Measurements from ENCODE around the gene MICALL2.

DNA sequence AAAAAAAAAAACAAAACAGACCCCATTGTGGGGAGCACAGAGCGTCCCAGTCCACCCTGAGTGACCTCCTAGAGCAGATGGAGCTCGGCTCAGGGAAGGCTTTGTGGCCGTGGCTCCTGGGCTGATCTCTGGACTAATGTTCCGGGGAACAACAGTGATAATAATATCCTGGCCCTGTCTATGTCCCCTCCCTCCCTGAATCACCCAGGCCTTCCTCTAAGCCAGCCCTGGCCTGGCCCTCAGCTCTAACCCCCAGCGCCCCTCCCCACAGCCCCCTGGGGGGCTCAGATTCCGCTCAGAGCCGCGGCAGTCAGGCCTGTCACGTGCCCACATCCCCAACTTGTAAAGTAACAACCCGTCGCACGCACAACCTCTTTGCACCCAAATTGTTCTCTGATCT is 48.3 kb downstream of the MICALL2 start:
- TF ChIP-seq RFX5 (IDR thresholded peaks at IDR 0.05) (no peak), BHLHE40 (IDR thresholded peaks at IDR 0.05; ENCODE audit: low read depth, low read length) (no peak), CEBPB (IDR thresholded peaks at IDR 0.05) (no peak), CBX2 (IDR thresholded peaks at IDR 0.05; ENCODE audit: borderline replicate concordance, low read depth) (no peak)
- TF ChIP-seq, protein P1, sequence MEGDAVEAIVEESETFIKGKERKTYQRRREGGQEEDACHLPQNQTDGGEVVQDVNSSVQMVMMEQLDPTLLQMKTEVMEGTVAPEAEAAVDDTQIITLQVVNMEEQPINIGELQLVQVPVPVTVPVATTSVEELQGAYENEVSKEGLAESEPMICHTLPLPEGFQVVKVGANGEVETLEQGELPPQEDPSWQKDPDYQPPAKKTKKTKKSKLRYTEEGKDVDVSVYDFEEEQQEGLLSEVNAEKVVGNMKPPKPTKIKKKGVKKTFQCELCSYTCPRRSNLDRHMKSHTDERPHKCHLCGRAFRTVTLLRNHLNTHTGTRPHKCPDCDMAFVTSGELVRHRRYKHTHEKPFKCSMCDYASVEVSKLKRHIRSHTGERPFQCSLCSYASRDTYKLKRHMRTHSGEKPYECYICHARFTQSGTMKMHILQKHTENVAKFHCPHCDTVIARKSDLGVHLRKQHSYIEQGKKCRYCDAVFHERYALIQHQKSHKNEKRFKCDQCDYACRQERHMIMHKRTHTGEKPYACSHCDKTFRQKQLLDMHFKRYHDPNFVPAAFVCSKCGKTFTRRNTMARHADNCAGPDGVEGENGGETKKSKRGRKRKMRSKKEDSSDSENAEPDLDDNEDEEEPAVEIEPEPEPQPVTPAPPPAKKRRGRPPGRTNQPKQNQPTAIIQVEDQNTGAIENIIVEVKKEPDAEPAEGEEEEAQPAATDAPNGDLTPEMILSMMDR (IDR thresholded peaks at IDR 0.05), result no peak

All from A549 (cell line).